HEK293 (cell line): ENCODE data around the gene TMEM51.

Experiments
- BCL11B ChIP-seq: fragments of 450-650 bp; formaldehyde crosslinking; IDR thresholded peaks from 2 replicates; pipeline ENCODE4 v1.5.1; 2016; ENCODE audit warnings: low read depth, missing biosample characterization, missing genetic modification characterization
- BCL6B ChIP-seq: fragments of 450-650 bp; formaldehyde crosslinking; IDR thresholded peaks from 2 replicates; pipeline ENCODE4 v1.5.1; 2017; ENCODE audit warnings: missing biosample characterization, missing genetic modification characterization
- HOXA7 ChIP-seq: sonication (generic); formaldehyde crosslinking; IDR thresholded peaks from 2 replicates; pipeline ENCODE4 v1.8.1; 2022; ENCODE audit warnings: missing genetic modification reagents, borderline replicate concordance
- KLF17 ChIP-seq: fragments of 450-650 bp; formaldehyde crosslinking; IDR thresholded peaks from 2 replicates; pipeline ENCODE4 v1.5.1; 2016; ENCODE audit warnings: missing biosample characterization, missing genetic modification characterization
- MEIS1 ChIP-seq: sonication (generic); formaldehyde crosslinking; IDR thresholded peaks from 2 replicates; pipeline ENCODE4 v1.8.1; 2022; ENCODE audit warnings: missing genetic modification reagents, mild to moderate bottlenecking, borderline replicate concordance
- PATZ1 ChIP-seq: fragments of 450-650 bp; formaldehyde crosslinking; IDR thresholded peaks from 2 replicates; pipeline ENCODE4 v1.5.1; 2016; ENCODE audit warnings: missing biosample characterization, missing genetic modification characterization
- SP7 ChIP-seq: fragments of 450-650 bp; formaldehyde crosslinking; IDR thresholded peaks from 2 replicates; pipeline ENCODE4 v1.5.1; 2016; ENCODE audit warnings: missing biosample characterization, missing genetic modification characterization
- TSHZ1 ChIP-seq: fragments of 450-650 bp; formaldehyde crosslinking; IDR thresholded peaks from 2 replicates; pipeline ENCODE4 v1.5.1; 2016; ENCODE audit warnings: missing biosample characterization, missing genetic modification characterization, borderline replicate concordance
- ZBTB44 ChIP-seq: fragments of 450-650 bp; IDR thresholded peaks from 2 replicates; pipeline ENCODE4 v1.5.1; 2018; ENCODE audit warnings: missing biosample characterization, mild to moderate bottlenecking, missing genetic modification characterization
- ZBTB49 ChIP-seq: fragments of 450-650 bp; formaldehyde crosslinking; IDR thresholded peaks from 2 replicates; pipeline ENCODE4 v1.5.1; 2016; ENCODE audit warnings: missing biosample characterization, missing genetic modification characterization, low read depth
- ZFP3 ChIP-seq: fragments of 450-650 bp; formaldehyde crosslinking; IDR thresholded peaks from 2 replicates; pipeline ENCODE4 v1.5.1; 2016; ENCODE audit warnings: low read depth, missing biosample characterization, missing genetic modification characterization
- ZNF112 ChIP-seq: fragments of 450-650 bp; formaldehyde crosslinking; IDR thresholded peaks from 2 replicates; pipeline ENCODE4 v1.5.0; 2017; ENCODE audit warnings: missing biosample characterization, missing genetic modification characterization
- ZNF114 ChIP-seq: fragments of 450-650 bp; formaldehyde crosslinking; IDR thresholded peaks from 2 replicates; pipeline ENCODE4 v1.5.0; 2017; ENCODE audit warnings: missing biosample characterization, missing genetic modification characterization
- ZNF354C ChIP-seq: fragments of 450-650 bp; formaldehyde crosslinking; IDR thresholded peaks from 2 replicates; pipeline ENCODE4 v1.5.1; 2016; ENCODE audit warnings: missing biosample characterization, missing genetic modification characterization, low read depth, borderline replicate concordance
- ZNF366 ChIP-seq: fragments of 450-650 bp; formaldehyde crosslinking; conservative IDR thresholded peaks from 2 replicates; pipeline ENCODE4 v1.5.1; 2016; ENCODE audit warnings: missing biosample characterization, missing genetic modification characterization
- ZNF37A ChIP-seq: fragments of 450-650 bp; IDR thresholded peaks from 2 replicates; pipeline ENCODE4 v1.5.1; 2018; ENCODE audit warnings: missing biosample characterization, missing genetic modification characterization
- ZNF624 ChIP-seq: fragments of 450-650 bp; formaldehyde crosslinking; IDR thresholded peaks from 2 replicates; pipeline ENCODE4 v1.5.1; 2017; ENCODE audit warnings: missing biosample characterization, missing genetic modification characterization
- ZNF645 ChIP-seq: fragments of 450-650 bp; formaldehyde crosslinking; IDR thresholded peaks from 2 replicates; pipeline ENCODE4; 2016; ENCODE audit warnings: missing biosample characterization, missing genetic modification characterization
- ZNF658 ChIP-seq: fragments of 450-650 bp; formaldehyde crosslinking; IDR thresholded peaks from 2 replicates; pipeline ENCODE4; 2016; ENCODE audit warnings: missing biosample characterization, missing genetic modification characterization
- ZNF664 ChIP-seq: fragments of 450-650 bp; formaldehyde crosslinking; IDR thresholded peaks from 2 replicates; pipeline ENCODE4 v1.5.1; 2016; ENCODE audit warnings: missing biosample characterization, missing genetic modification characterization
- ZNF701 ChIP-seq: fragments of 450-650 bp; formaldehyde crosslinking; IDR thresholded peaks from 2 replicates; pipeline ENCODE4 v1.5.1; 2016; ENCODE audit warnings: missing biosample characterization, missing genetic modification characterization
- ZNF776 ChIP-seq: fragments of 450-650 bp; formaldehyde crosslinking; IDR thresholded peaks from 2 replicates; pipeline ENCODE4 v1.5.0; 2017; ENCODE audit warnings: missing biosample characterization, missing genetic modification characterization, borderline replicate concordance
- ZNF785 ChIP-seq: fragments of 450-650 bp; formaldehyde crosslinking; IDR thresholded peaks from 2 replicates; pipeline ENCODE4 v1.5.1; 2016; ENCODE audit warnings: missing biosample characterization, missing genetic modification characterization
- ZNF843 ChIP-seq: fragments of 450-650 bp; formaldehyde crosslinking; IDR thresholded peaks from 2 replicates; pipeline ENCODE4 v1.5.1; 2016; ENCODE audit warnings: missing biosample characterization, missing genetic modification characterization
- ZSCAN16 ChIP-seq: fragments of 450-650 bp; formaldehyde crosslinking; IDR thresholded peaks from 2 replicates; pipeline ENCODE4 v1.5.1; 2016; ENCODE audit warnings: missing biosample characterization, missing genetic modification characterization
- ZSCAN23 ChIP-seq: fragments of 450-650 bp; formaldehyde crosslinking; IDR thresholded peaks from 2 replicates; pipeline ENCODE4 v1.5.1; 2016; ENCODE audit warnings: missing biosample characterization, missing genetic modification characterization

The TMEM51 gene

GRCh38 chr1:15260418-15261154 lies 107.0 kb downstream of the TMEM51 start (continued):
- TF ChIP-seq ZNF785 (tag by site-specific recombination) (no peak), ZNF112 (tag by site-specific recombination) (no peak), ZFP3 (tag by site-specific recombination) (no peak), TSHZ1 (tag by site-specific recombination) (0 out of 2 replicates have a peak, but pooled peaks have one; percentile 49), ZNF37A (tag by site-specific recombination) (no peak), ZNF843 (tag by site-specific recombination) (no peak), MEIS1 (CRISPR knock-in tag) (no peak), HOXA7 (no peak), ZBTB49 (tag by site-specific recombination) (no peak), ZNF114 (tag by site-specific recombination) (no peak), PATZ1 (tag by site-specific recombination) (peak; percentile 50), ZBTB44 (no peak), SP7 (tag by site-specific recombination) (peak; percentile 75), ZNF624 (no peak), ZSCAN16 (no peak), ZNF645 (no peak), BCL6B (tag by site-specific recombination) (no peak), ZNF354C (no peak), ZSCAN23 (tag by site-specific recombination) (no peak; the same call in 1 of the 2 replicates), ZNF658 (no peak), BCL11B (tag by site-specific recombination) (no peak), ZNF776 (tag by site-specific recombination) (no peak), ZNF664 (tag by site-specific recombination) (no peak), ZNF366 (tag by site-specific recombination) (peak; percentile 51; the same call in 1 of the 2 replicates), ZNF701 (tag by site-specific recombination) (no peak), KLF17 (tag by site-specific recombination) (0 out of 2 replicates have a peak, but pooled peaks have one; percentile 42)
